GM12872 (cell line): ENCODE data around the gene KANK4.

Source experiments
- CTCF ChIP-seq: IDR thresholded peaks from 3 replicates; pipeline ENCODE4 v1.5.1; 2011; ENCODE audit warnings: low read depth, mild to moderate bottlenecking, low read length, moderate library complexity; ENCODE audit not compliant: insufficient read depth

The KANK4 gene

GRCh38 chr1:62321446-62321845 is 2.2 kb upstream of the KANK4 start:
- TF ChIP-seq CTCF, result no peak

DNA sequence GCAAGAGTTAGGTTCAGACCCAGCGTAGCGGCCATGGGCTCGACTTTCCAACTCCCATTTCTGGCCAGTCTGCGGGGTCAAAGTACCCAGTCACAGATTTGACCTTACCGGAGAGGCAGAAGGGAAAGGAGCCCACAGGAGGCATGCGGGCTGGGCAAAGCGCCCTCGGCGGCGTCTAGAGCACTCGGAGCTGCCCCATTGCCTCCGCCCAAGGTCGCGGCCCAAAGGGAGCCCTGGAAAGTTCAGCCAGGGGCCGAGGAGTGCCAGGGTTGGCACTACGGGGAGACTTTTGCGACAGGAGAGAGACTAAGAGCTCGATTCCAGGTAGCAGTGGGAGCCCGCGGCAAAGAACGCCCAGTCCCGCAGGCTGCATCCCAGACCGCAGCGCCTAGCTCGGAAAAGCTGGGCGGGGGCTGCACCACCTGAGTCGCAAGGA is 896 bp downstream of the KANK4 start:
- TF ChIP-seq CTCF, result no peak

- no peak for TF ChIP-seq CTCF
These were observed 2.0 kb downstream of the KANK4 start for GRCh38 chr1:62317021-62317768.

GRCh38 chr1:62316135-62316534 is 3.1 kb downstream of the KANK4 start:
- TF ChIP-seq CTCF, result no peak

DNA sequence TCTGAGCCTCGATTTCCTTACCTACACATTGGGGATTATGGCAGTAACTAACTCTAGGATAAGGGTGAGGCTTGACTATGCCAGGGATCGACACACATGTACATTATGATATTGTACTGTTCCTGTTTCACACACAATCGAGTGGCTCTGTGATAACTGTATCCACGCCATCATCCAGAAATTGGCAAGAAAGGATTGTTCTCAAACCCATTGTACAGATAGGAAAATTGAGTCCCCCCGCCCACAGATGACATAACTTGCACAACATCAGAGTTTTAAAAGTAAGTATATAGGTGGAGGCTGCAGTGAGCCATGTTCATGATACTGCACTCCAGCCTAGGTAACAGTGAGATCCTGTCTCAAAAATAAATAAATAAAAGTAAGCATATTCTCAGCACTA is 3.8 kb downstream of the KANK4 start:
- TF ChIP-seq CTCF, result no peak

DNA sequence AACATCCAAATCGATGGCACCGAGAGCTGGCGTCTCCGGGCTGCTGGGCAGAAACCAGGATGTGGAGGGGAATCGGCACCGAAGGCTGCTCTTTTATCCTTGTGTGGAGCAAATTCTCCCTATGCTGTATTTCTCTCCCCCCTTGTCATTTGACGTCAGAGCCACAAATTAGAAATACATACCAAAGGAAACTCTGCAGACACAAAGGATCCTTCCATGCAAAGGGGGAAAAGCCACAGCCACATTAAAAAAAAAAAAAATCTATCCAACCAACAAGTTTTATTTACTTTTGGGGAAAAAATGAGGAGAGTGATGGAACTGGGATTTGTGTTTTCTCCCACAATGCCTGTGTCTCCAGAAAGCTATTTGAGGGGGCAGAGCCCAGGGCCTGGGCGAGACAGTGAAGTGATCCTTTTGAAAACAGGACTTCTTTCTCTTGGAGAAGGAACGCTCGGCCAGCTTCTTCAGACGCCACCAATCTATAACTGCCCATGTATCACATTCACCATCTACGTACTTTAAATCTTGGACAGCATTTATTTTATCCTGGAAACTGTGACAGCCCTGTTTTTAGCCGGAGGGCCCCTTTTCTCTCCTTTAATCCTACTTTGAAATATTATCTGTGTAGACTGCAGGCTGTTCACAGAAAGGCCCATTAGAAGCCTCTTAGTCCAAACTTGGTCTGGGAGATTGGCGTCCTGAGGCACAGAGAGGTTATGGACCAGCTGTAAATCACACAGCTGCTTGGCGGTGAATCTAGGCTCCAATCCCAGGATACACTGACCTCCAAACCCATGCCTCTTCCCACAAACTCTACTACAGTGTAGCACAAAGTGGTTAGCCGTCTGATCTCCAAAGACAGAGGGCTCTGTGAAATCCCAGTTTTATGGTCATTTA is 4.5 kb downstream of the KANK4 start:
- no peak for TF ChIP-seq CTCF

GRCh38 chr1:62312698-62313097 is 6.5 kb downstream of the KANK4 start:
- no peak for TF ChIP-seq CTCF
